ENCODE data around the gene MECP2. TPM values are rescaled to one million over a fixed set of nuclear protein-coding genes. Genes with fewer than 3 reads are reported as not detected.
A peak's percentile ranks its signal among the peaks of the same experiment; 100 is the strongest.

MECP2 gene
- total RNA-seq, 2 donors from 2014 or later, result 34.4 to 35.3 TPM

- Mint-ChIP-seq H3K4me3 (no peak overlapping the region), H3K9me3 (peaks cover 66% of the 10 kb centered on the region), H3K27ac (no peak overlapping the region), H3K36me3 (ENCODE audit: low read depth) (peaks cover 15% of the 10 kb centered on the region), H3K27me3 (ENCODE audit: insufficient read depth) (no peaks in the 10 kb centered on the region), H3K4me1 (peaks cover 15% of the 10 kb centered on the region)
- Histone ChIP-seq H3K36me3 (ENCODE audit: control insufficient read depth, insufficient read depth, low read length) (peaks cover 9% of the 10 kb centered on the region), H3K27me3 (ENCODE audit: control insufficient read depth, insufficient read depth, low read length, poor library complexity, severe bottlenecking) (no peaks in the 10 kb centered on the region), H3K4me1 (ENCODE audit: control insufficient read depth, insufficient read depth, low read length) (no peaks in the 10 kb centered on the region), H3K9ac (ENCODE audit: extremely low read depth, low read length, poor library complexity, severe bottlenecking) (no peak overlapping the region), H3K27ac (ENCODE audit: low read depth, low read length) (no peak overlapping the region), H3K4me3 (ENCODE audit: low read length) (no peak overlapping the region), H3K9me3 (ENCODE audit: control insufficient read depth, low read length) (no peaks in the 10 kb centered on the region)
- DNase-seq, result no peak
- 90 to 95% methylated on average over 7 to 8 of the region's 8 CpGs for WGBS, 2 experiments (ENCODE audit: insufficient coverage in 1 of 2, insufficient read length in 1 of 2)
- TF ChIP-seq, protein P1, sequence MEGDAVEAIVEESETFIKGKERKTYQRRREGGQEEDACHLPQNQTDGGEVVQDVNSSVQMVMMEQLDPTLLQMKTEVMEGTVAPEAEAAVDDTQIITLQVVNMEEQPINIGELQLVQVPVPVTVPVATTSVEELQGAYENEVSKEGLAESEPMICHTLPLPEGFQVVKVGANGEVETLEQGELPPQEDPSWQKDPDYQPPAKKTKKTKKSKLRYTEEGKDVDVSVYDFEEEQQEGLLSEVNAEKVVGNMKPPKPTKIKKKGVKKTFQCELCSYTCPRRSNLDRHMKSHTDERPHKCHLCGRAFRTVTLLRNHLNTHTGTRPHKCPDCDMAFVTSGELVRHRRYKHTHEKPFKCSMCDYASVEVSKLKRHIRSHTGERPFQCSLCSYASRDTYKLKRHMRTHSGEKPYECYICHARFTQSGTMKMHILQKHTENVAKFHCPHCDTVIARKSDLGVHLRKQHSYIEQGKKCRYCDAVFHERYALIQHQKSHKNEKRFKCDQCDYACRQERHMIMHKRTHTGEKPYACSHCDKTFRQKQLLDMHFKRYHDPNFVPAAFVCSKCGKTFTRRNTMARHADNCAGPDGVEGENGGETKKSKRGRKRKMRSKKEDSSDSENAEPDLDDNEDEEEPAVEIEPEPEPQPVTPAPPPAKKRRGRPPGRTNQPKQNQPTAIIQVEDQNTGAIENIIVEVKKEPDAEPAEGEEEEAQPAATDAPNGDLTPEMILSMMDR (conservative IDR thresholded peaks at IDR 0.05), result no peak
These were observed 40.7 kb downstream of the MECP2 start for GRCh38 chrX:154056770-154057241.

DNA sequence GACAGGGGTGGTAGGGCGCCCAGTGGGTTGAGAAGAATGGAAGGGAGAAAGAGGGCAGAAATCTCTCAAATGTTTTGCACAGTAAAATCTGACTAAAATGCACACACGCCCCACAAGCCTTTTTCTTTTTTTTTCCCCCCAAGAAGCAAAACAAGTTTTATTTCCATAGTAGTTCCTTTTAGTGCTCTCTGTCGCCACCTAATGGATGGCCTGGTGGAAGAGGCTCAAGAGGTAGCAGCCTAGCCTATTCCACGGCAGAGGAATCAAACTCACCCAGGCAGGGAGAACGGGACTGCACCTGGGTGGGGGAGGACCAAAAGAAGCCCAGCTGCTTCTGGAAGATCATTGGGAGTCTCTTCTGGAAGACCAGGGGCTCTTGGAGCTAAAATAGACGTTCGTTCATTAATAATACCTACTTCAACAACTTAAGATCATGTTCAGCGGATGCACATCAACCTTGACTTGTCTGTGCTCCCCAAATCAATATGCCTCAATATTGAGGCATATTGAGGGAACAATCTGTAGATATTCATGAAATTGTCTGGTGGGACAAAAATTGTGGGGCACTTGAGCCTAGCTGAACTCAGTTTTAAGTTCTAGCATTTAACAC lies 46.2 kb downstream of the MECP2 start:
- 53% methylated on average over 8 of the region's 8 CpGs; no CpG with 5 or more reads in 1 of the 2 experiments for WGBS, 2 experiments (ENCODE audit: insufficient coverage in 1 of 2, insufficient read length in 1 of 2)

GRCh38 chrX:154050113-154050495 lies 47.4 kb downstream of the MECP2 start:
- no peaks in the 10 kb centered on the region for H3K4me1 ChIP-seq (ENCODE audit: control insufficient read depth, insufficient read depth, low read length)
- WGBS, 2 experiments (ENCODE audit: insufficient coverage in 1 of 2, insufficient read length in 1 of 2), result 93% methylated on average over 5 to 7 of the region's 7 CpGs
- no peak overlapping the region for H3K4me3 Mint-ChIP-seq
- H3K27ac ChIP-seq (ENCODE audit: low read depth, low read length), result no peak overlapping the region
- peaks cover 26% of the 10 kb centered on the region for H3K4me1 Mint-ChIP-seq
- TF ChIP-seq, protein P1 (conservative IDR thresholded peaks at IDR 0.05), result no peak
- DNase-seq, result no peak
- peaks cover 70% of the 10 kb centered on the region for H3K9me3 Mint-ChIP-seq
- H3K36me3 ChIP-seq (ENCODE audit: control insufficient read depth, insufficient read depth, low read length), result peaks cover 4% of the 10 kb centered on the region
- H3K27ac Mint-ChIP-seq, result no peak overlapping the region
- H3K9ac ChIP-seq (ENCODE audit: extremely low read depth, low read length, poor library complexity, severe bottlenecking), result no peak overlapping the region
- no peaks in the 10 kb centered on the region for H3K27me3 ChIP-seq (ENCODE audit: control insufficient read depth, insufficient read depth, low read length, poor library complexity, severe bottlenecking)
- H3K9me3 ChIP-seq (ENCODE audit: control insufficient read depth, low read length), result no peaks in the 10 kb centered on the region
- no peaks in the 10 kb centered on the region for H3K27me3 Mint-ChIP-seq (ENCODE audit: insufficient read depth)
- H3K4me3 ChIP-seq (ENCODE audit: low read length), result no peak overlapping the region
- peaks cover 28% of the 10 kb centered on the region for H3K36me3 Mint-ChIP-seq (ENCODE audit: low read depth)

More for the DNA sequence above, 46.2 kb downstream of the MECP2 start:
- no peak overlapping the region for H3K9ac ChIP-seq (ENCODE audit: extremely low read depth, low read length, poor library complexity, severe bottlenecking)
- Mint-ChIP-seq H3K36me3 (ENCODE audit: low read depth) (peaks cover 27% of the 10 kb centered on the region), H3K4me3 (no peak overlapping the region), H3K27me3 (ENCODE audit: insufficient read depth) (no peaks in the 10 kb centered on the region), H3K9me3 (peaks cover 69% of the 10 kb centered on the region), H3K27ac (peak overlapping the region; percentile 53), H3K4me1 (peaks cover 21% of the 10 kb centered on the region)
- TF ChIP-seq, protein P1 (conservative IDR thresholded peaks at IDR 0.05), result peak; percentile 78
- peak; percentile 85 for DNase-seq
- no peak overlapping the region for H3K27ac ChIP-seq (ENCODE audit: low read depth, low read length)
- H3K9me3 ChIP-seq (ENCODE audit: control insufficient read depth, low read length), result no peaks in the 10 kb centered on the region
- no peak overlapping the region for H3K4me3 ChIP-seq (ENCODE audit: low read length)
- no peaks in the 10 kb centered on the region for H3K27me3 ChIP-seq (ENCODE audit: control insufficient read depth, insufficient read depth, low read length, poor library complexity, severe bottlenecking)
- H3K4me1 ChIP-seq (ENCODE audit: control insufficient read depth, insufficient read depth, low read length), result no peaks in the 10 kb centered on the region
- H3K36me3 ChIP-seq (ENCODE audit: control insufficient read depth, insufficient read depth, low read length), result peaks cover 4% of the 10 kb centered on the region

All from endodermal cell (in vitro differentiated cells).